ENCODE data around the gene NFYC. TPM values are rescaled to one million over a fixed set of nuclear protein-coding genes. Genes with fewer than 3 reads are reported as not detected.

The NFYC gene
- total and polyA plus RNA-seq, 2 of the 8 experiments (the other 6 are each of a cell fraction or from before 2014, with no cell fraction given) = 54.1 to 124 TPM

GRCh38 chr1:40756523-40756922 is 65.0 kb downstream of the NFYC start:
- Histone ChIP-seq H2BK15ac (ENCODE audit: low read length) (no peak overlapping the region), H4K8ac (ENCODE audit: extremely low read depth, insufficient read depth, low read length) (no peak overlapping the region), H3K27ac (ENCODE audit: low read depth, low read length) (no peak overlapping the region), H3K56ac (replicated peaks; ENCODE audit: insufficient read length, low read depth, low read length) (no peak overlapping the region), H3K27me3 (replicated peaks in 1 of 4; ENCODE audit: control insufficient read depth in 3 of 4, extremely low read depth in 1 of 4, insufficient read depth in 3 of 4, low read length in 3 of 4) (no peaks in the 10 kb centered on the region), H3K9me3 (ENCODE audit: insufficient read depth in 2 of 2, low read depth in 1 of 2, low read length in 1 of 2) (no peaks in the 10 kb centered on the region), H3K36me3 (ENCODE audit: control insufficient read depth in 2 of 4, insufficient read depth in 4 of 4, low read length in 3 of 4) (peaks cover 16 to 76% (median 59%) of the 10 kb centered on the region in 4 experiments; a peak in 7 of 8 replicates), H3K23ac (ENCODE audit: insufficient read length) (no peak overlapping the region), H2AK5ac (ENCODE audit: low read depth, low read length) (no peak overlapping the region), H4K20me1 (replicated peaks in 1 of 2; ENCODE audit: control insufficient read depth in 1 of 2, insufficient read depth in 2 of 2, low read length in 2 of 2) (peaks cover 4 to 5% of the 10 kb centered on the region in 2 experiments), H3K79me1 (ENCODE audit: low read depth, low read length) (peaks cover 7% of the 10 kb centered on the region; the same call in 1 of the 2 replicates), H3K79me2 (ENCODE audit: control insufficient read depth in 1 of 2, insufficient read depth in 2 of 2, low read length in 2 of 2) (no peaks in the 10 kb centered on the region), H3K14ac (ENCODE audit: insufficient read length) (no peak overlapping the region), H2AFZ (ENCODE audit: low read length) (no peak overlapping the region), H3K4me3 (ENCODE audit: extremely low read depth in 1 of 4, insufficient read depth in 2 of 4, low read depth in 3 of 4, low read length in 4 of 4) (no peak overlapping the region), H3K18ac (ENCODE audit: extremely low read depth, low read length) (no peak overlapping the region), H3K23me2 (ENCODE audit: low read depth, low read length) (no peaks in the 10 kb centered on the region; the same call in 1 of the 2 replicates), H2BK20ac (ENCODE audit: low read length) (no peak overlapping the region), H2BK120ac (replicated peaks; ENCODE audit: low read depth, low read length) (no peak overlapping the region), H3K9ac (replicated peaks in 1 of 4; ENCODE audit: extremely low read depth in 1 of 4, low read depth in 3 of 4, low read length in 3 of 4) (no peak overlapping the region), H2BK5ac (ENCODE audit: low read depth, low read length) (no peak overlapping the region), H3K4me1 (replicated peaks in 1 of 4; ENCODE audit: control insufficient read depth in 3 of 4, insufficient read depth in 4 of 4, low read length in 3 of 4) (no peaks in the 10 kb centered on the region), H3K4ac (replicated peaks; ENCODE audit: insufficient read length, low read depth, low read length) (no peak overlapping the region), H4K5ac (ENCODE audit: insufficient read length, low read depth, low read length) (no peak overlapping the region), H4K91ac (replicated peaks; ENCODE audit: insufficient read length, low read length) (no peak overlapping the region), H3K4me2 (ENCODE audit: insufficient read depth in 1 of 2, low read depth in 2 of 2, low read length in 2 of 2) (no peak overlapping the region), H2BK12ac (ENCODE audit: low read depth, low read length) (no peak overlapping the region)
- DNase-seq (ENCODE audit: low read depth in 1 of 2, low spot score in 2 of 2) (no peak), FAIRE-seq (no peak)
- ChIA-PET POLR2A (ENCODE audit: partially characterized antibody) (interaction anchor here (0.7 to 3.9 kb wide), 3 partner anchors 9 to 65 kb away, joined by 3 to 14 read pairs (median 10); partner anchors contain the start of gene NFYC), CTCF (ENCODE audit: partially characterized antibody) (interaction anchor here (1.0 to 15.0 kb wide), 9 partner anchors 9 to 192 kb away, joined by 3 to 140 read pairs (median 4); no protein-coding TSS in a partner anchor)
- WGBS, 2 experiments (ENCODE audit: extremely low coverage in 1 of 2, insufficient coverage in 1 of 2, insufficient read length in 1 of 2, insufficient replicate concordance in 2 of 2, low coverage in 1 of 2, low lambda C conversion rate in 2 of 2, missing lambda C conversion rate in 1 of 2) = 98% methylated on average over 3 of the region's 3 CpGs; no CpG with 5 or more reads in 1 of the 2 experiments
- TF ChIP-seq CREB1 (IDR thresholded peaks at IDR 0.05) (no peak), TBP (IDR thresholded peaks at IDR 0.05; ENCODE audit: low read depth, low read length) (no peak), SUZ12 (IDR thresholded peaks at IDR 0.05; ENCODE audit: low read length) (no peak), CBX5 (IDR thresholded peaks at IDR 0.05; ENCODE audit: low read depth, low read length) (no peak), SAP30 (IDR thresholded peaks at IDR 0.05; ENCODE audit: insufficient read depth, insufficient replicate concordance, low read length) (no peak), TAF1 (IDR thresholded peaks at IDR 0.05; ENCODE audit: low read depth, low read length) (no peak), KDM5A (IDR thresholded peaks at IDR 0.05; ENCODE audit: low read length) (no peak), BACH1 (IDR thresholded peaks at IDR 0.05; ENCODE audit: low read length) (no peak), PHF8 (conservative IDR thresholded peaks at IDR 0.05; ENCODE audit: low read depth, low read length) (no peak), RAD21 (IDR thresholded peaks at IDR 0.05 in 1 of 2, conservative IDR thresholded peaks at IDR 0.05 in 1 of 2; ENCODE audit: low read depth in 2 of 2, low read length in 2 of 2) (no peak), POLR2AphosphoS5 (IDR thresholded peaks at IDR 0.05; ENCODE audit: low read depth, low read length) (no peak), HDAC6 (IDR thresholded peaks at IDR 0.05; ENCODE audit: low read depth, low read length) (no peak)
- TF ChIP-seq, protein P1, sequence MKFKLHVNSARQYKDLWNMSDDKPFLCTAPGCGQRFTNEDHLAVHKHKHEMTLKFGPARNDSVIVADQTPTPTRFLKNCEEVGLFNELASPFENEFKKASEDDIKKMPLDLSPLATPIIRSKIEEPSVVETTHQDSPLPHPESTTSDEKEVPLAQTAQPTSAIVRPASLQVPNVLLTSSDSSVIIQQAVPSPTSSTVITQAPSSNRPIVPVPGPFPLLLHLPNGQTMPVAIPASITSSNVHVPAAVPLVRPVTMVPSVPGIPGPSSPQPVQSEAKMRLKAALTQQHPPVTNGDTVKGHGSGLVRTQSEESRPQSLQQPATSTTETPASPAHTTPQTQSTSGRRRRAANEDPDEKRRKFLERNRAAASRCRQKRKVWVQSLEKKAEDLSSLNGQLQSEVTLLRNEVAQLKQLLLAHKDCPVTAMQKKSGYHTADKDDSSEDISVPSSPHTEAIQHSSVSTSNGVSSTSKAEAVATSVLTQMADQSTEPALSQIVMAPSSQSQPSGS (IDR thresholded peaks at IDR 0.05; ENCODE audit: low read length) = no peak
